Neural cell (in vitro differentiated cells): ENCODE measurements around the gene ING5. TPM values are rescaled to one million over a fixed set of nuclear protein-coding genes. Genes with fewer than 3 reads are reported as not detected.
A peak's percentile ranks its signal among the peaks of the same experiment; 100 is the strongest.

Experiments
- H2AFZ ChIP-seq: fragments of 200-600, 300-800 bp; sonication (generic), shearing (Covaris generic); 2 replicates; pipeline ENCODE4 v1.6.0; 2014; ENCODE audit warnings: low read depth, mild to moderate bottlenecking, antibody characterized with exemption, low read length, moderate library complexity
- H3F3A ChIP-seq: fragments of 200-600 bp; shearing (Covaris generic); 2 replicates; pipeline ENCODE4 v1.6.1; 2016; ENCODE audit warnings: mild to moderate bottlenecking, moderate library complexity, mixed read lengths, antibody characterized with exemption, low read length; ENCODE audit not compliant: insufficient read depth, poor library complexity, severe bottlenecking
- H3K27ac ChIP-seq: fragments of 200-600, 300-800 bp; sonication (generic), shearing (Covaris generic); 2 replicates; pipeline ENCODE4 v1.5.1; 2014; ENCODE audit warnings: mild to moderate bottlenecking, low read length, moderate library complexity
- H3K27me3 ChIP-seq: fragments of 300-800, 200-600 bp; sonication (generic), shearing (Covaris generic); 2 replicates; pipeline ENCODE4 v1.6.0; 2014; ENCODE audit warnings: mild to moderate bottlenecking, low read depth, low read length, moderate library complexity; ENCODE audit not compliant: insufficient read depth
- H3K36me3 ChIP-seq: fragments of 300-800, 200-600 bp; sonication (generic), shearing (Covaris generic); 2 replicates; pipeline ENCODE4 v1.5.1; 2014; ENCODE audit warnings: mild to moderate bottlenecking, antibody characterized with exemption, low read length, moderate library complexity; ENCODE audit not compliant: insufficient read depth
- H3K4me2 ChIP-seq: fragments of 300-800, 200-600 bp; sonication (generic), shearing (Covaris generic); 2 replicates; pipeline ENCODE4 v1.6.0; 2014; ENCODE audit warnings: mild to moderate bottlenecking, low read length
- H3K4me3 ChIP-seq: fragments of 300-800, 200-600 bp; sonication (generic), shearing (Covaris generic); 2 replicates; pipeline ENCODE4 v1.5.1; 2014; ENCODE audit warnings: mild to moderate bottlenecking, low read length, moderate library complexity
- H3K79me2 ChIP-seq: fragments of 200-600 bp; shearing (Covaris generic); replicated peaks from 2 replicates; pipeline ENCODE4 v1.6.0; 2014; ENCODE audit warnings: mild to moderate bottlenecking, low read length, moderate library complexity; ENCODE audit not compliant: insufficient read depth
- H3K9ac ChIP-seq: fragments of 300-800, 200-600 bp; sonication (generic), shearing (Covaris generic); 2 replicates; pipeline ENCODE4 v1.6.1; 2016; ENCODE audit warnings: mild to moderate bottlenecking, low read length, mixed read lengths
- H3K9me2 ChIP-seq: fragments of 200-600 bp; shearing (Covaris generic); 2 replicates; pipeline ENCODE4 v1.6.1; 2016; ENCODE audit warnings: mild to moderate bottlenecking, low read length, mixed read lengths; ENCODE audit not compliant: insufficient read depth
- H3K9me3 ChIP-seq: fragments of 200-600, 300-800 bp; sonication (generic), shearing (Covaris generic); 2 replicates; pipeline ENCODE4 v1.6.1; 2016; ENCODE audit warnings: mild to moderate bottlenecking, mixed run types, low read length, moderate library complexity, mixed read lengths
- H4K20me1 ChIP-seq: fragments of 200-600 bp; shearing (Covaris generic); 2 replicates; pipeline ENCODE4 v1.6.1; 2016; ENCODE audit warnings: mild to moderate bottlenecking, mixed run types; ENCODE audit not compliant: insufficient read depth
- EP300 ChIP-seq: fragments of 450-650 bp; conservative IDR thresholded peaks from 2 replicates; pipeline ENCODE4 v1.6.1; 2014; ENCODE audit warnings: antibody characterized with exemption, mild to moderate bottlenecking, moderate library complexity; ENCODE audit not compliant: poor library complexity, severe bottlenecking
- EZH2 ChIP-seq: fragments of 200-600, 300-800 bp; shearing (Covaris generic), sonication (generic); IDR thresholded peaks from 2 replicates; pipeline ENCODE4 v1.6.1; 2014; ENCODE audit warnings: antibody characterized with exemption, low read length, borderline replicate concordance, mild to moderate bottlenecking; ENCODE audit not compliant: insufficient read depth, poor library complexity, severe bottlenecking
- MXI1 ChIP-seq: fragments of 450-650 bp; conservative IDR thresholded peaks from 2 replicates; pipeline ENCODE4 v1.6.1; 2014; ENCODE audit warnings: antibody characterized with exemption, mild to moderate bottlenecking; ENCODE audit not compliant: poor library complexity, severe bottlenecking
- POLR2AphosphoS5 ChIP-seq: IDR thresholded peaks from 2 replicates; pipeline ENCODE4 v1.6.1; 2012
- RAD21 ChIP-seq: fragments of 450-650 bp; conservative IDR thresholded peaks from 2 replicates; pipeline ENCODE4 v1.6.1; 2014; ENCODE audit warnings: antibody characterized with exemption, mild to moderate bottlenecking, moderate library complexity
- SMC3 ChIP-seq: fragments of 450-650 bp; conservative IDR thresholded peaks from 2 replicates; pipeline ENCODE4 v1.6.1; 2014; ENCODE audit warnings: antibody characterized with exemption, mild to moderate bottlenecking, moderate library complexity; ENCODE audit not compliant: poor library complexity
- TAF1 ChIP-seq: IDR thresholded peaks from 2 replicates; pipeline ENCODE4 v1.6.1; 2012; ENCODE audit warnings: low read depth
- polyA plus RNA-seq: library from polyadenylated mRNA; depleted of rRNA; stranded (reverse); fragments of >200 nt; gene quantifications from 2 replicates; pipeline ENCODE4 v1.2.3, GENCODE V29; 2014
- TF ChIP-seq, protein P1 (sequence below): fragments of 450-650 bp; IDR thresholded peaks from 2 replicates; pipeline ENCODE4 v1.5.1; 2014; ENCODE audit warnings: antibody characterized with exemption, mild to moderate bottlenecking, moderate library complexity; ENCODE audit not compliant: poor library complexity, severe bottlenecking
- TF ChIP-seq, protein P2 (sequence below): IDR thresholded peaks from 2 replicates; pipeline ENCODE4 v1.6.1; 2012; ENCODE audit warnings: borderline replicate concordance

The ING5 gene
- polyA plus RNA-seq, 1 donor from 2014 or later, result 22.8 TPM

DNA sequence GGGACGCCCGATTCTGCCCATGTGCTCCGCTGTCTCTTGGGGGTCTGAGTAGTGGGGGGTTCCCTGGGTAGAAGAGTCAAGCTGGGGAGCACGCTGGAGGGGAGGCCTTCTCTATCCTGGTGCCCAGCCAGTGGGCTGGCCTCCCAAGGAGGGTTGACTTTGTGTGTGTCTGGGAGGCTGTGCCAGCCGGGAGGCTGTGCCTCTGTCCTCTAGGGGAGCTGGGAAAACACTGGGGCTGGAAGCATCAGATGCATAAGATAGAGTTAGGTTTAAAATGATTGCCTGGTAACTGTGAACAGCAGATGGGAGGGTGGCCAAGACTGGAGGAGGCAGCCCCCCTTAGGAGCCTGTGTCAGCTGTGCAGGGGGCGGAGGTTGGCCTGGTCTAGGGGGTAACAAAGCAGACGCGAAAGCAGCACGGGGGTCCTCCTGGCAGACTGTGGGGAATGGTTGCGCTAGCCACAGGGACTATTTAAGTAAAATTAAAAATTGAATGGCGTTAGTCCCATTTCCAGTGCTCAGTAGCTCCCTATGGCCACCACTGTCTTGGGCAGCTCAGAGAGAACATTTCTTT lies 1.3 kb downstream of the ING5 start:
- Histone ChIP-seq H3K27me3 (no peaks in the 10 kb centered on the region), H3K27ac (peak overlapping the region; percentile 39), H3K4me3 (peak overlapping the region; percentile 82), H3K9me3 (no peaks in the 10 kb centered on the region), H3K9me2 (no peaks in the 10 kb centered on the region), H3K9ac (peak overlapping the region; percentile 69), H3F3A (no peaks in the 10 kb centered on the region), H4K20me1 (no peaks in the 10 kb centered on the region), H3K4me2 (peak overlapping the region; percentile 69), H3K36me3 (no peaks in the 10 kb centered on the region), H3K79me2 (peaks cover 8% of the 10 kb centered on the region), H2AFZ (peak overlapping the region; percentile 52)
- TF ChIP-seq EZH2 (no peak), SMC3 (no peak), POLR2AphosphoS5 (no peak), MXI1 (no peak), EP300 (no peak), TAF1 (no peak), RAD21 (no peak)
- TF ChIP-seq, protein P1, sequence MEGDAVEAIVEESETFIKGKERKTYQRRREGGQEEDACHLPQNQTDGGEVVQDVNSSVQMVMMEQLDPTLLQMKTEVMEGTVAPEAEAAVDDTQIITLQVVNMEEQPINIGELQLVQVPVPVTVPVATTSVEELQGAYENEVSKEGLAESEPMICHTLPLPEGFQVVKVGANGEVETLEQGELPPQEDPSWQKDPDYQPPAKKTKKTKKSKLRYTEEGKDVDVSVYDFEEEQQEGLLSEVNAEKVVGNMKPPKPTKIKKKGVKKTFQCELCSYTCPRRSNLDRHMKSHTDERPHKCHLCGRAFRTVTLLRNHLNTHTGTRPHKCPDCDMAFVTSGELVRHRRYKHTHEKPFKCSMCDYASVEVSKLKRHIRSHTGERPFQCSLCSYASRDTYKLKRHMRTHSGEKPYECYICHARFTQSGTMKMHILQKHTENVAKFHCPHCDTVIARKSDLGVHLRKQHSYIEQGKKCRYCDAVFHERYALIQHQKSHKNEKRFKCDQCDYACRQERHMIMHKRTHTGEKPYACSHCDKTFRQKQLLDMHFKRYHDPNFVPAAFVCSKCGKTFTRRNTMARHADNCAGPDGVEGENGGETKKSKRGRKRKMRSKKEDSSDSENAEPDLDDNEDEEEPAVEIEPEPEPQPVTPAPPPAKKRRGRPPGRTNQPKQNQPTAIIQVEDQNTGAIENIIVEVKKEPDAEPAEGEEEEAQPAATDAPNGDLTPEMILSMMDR, result no peak
- TF ChIP-seq, protein P2, sequence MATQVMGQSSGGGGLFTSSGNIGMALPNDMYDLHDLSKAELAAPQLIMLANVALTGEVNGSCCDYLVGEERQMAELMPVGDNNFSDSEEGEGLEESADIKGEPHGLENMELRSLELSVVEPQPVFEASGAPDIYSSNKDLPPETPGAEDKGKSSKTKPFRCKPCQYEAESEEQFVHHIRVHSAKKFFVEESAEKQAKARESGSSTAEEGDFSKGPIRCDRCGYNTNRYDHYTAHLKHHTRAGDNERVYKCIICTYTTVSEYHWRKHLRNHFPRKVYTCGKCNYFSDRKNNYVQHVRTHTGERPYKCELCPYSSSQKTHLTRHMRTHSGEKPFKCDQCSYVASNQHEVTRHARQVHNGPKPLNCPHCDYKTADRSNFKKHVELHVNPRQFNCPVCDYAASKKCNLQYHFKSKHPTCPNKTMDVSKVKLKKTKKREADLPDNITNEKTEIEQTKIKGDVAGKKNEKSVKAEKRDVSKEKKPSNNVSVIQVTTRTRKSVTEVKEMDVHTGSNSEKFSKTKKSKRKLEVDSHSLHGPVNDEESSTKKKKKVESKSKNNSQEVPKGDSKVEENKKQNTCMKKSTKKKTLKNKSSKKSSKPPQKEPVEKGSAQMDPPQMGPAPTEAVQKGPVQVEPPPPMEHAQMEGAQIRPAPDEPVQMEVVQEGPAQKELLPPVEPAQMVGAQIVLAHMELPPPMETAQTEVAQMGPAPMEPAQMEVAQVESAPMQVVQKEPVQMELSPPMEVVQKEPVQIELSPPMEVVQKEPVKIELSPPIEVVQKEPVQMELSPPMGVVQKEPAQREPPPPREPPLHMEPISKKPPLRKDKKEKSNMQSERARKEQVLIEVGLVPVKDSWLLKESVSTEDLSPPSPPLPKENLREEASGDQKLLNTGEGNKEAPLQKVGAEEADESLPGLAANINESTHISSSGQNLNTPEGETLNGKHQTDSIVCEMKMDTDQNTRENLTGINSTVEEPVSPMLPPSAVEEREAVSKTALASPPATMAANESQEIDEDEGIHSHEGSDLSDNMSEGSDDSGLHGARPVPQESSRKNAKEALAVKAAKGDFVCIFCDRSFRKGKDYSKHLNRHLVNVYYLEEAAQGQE, result no peak

DNA sequence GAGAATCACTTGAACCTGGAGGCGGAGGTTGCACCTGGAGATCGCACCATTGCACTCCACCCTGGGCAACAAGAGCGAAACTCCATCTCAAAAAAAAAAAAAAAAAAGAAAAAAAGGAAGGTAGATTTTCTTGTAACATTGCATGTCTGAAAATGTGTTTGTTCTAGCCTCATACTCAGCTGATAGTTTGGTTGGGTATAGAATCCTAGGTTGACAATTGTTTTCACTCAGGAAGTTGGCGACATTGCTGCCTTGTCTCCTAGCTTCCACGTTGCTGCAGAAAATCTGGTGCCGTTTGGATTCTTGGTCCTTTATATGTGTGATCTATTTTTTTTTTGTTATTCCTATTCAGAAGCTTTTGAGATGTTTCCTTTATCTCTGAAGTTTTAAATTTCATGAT lies 4.7 kb downstream of the ING5 start:
- Histone ChIP-seq H3K36me3 (no peaks in the 10 kb centered on the region), H2AFZ (no peak overlapping the region), H3K9me3 (no peaks in the 10 kb centered on the region), H4K20me1 (no peaks in the 10 kb centered on the region), H3K27ac (no peak overlapping the region), H3F3A (no peaks in the 10 kb centered on the region), H3K4me2 (no peak overlapping the region), H3K9me2 (no peaks in the 10 kb centered on the region), H3K9ac (no peak overlapping the region), H3K27me3 (no peaks in the 10 kb centered on the region), H3K79me2 (peaks cover 8% of the 10 kb centered on the region), H3K4me3 (no peak overlapping the region)
- TF ChIP-seq EZH2 (no peak), EP300 (no peak)
